NCI-H69 (cell line): Measurements from ENCODE around the gene TMEM175.

Source experiments
- DNase-seq: peaks from one replicate; lab custom pipeline; 2025; lab: John Stamatoyannopoulos, UW

The TMEM175 gene

DNA sequence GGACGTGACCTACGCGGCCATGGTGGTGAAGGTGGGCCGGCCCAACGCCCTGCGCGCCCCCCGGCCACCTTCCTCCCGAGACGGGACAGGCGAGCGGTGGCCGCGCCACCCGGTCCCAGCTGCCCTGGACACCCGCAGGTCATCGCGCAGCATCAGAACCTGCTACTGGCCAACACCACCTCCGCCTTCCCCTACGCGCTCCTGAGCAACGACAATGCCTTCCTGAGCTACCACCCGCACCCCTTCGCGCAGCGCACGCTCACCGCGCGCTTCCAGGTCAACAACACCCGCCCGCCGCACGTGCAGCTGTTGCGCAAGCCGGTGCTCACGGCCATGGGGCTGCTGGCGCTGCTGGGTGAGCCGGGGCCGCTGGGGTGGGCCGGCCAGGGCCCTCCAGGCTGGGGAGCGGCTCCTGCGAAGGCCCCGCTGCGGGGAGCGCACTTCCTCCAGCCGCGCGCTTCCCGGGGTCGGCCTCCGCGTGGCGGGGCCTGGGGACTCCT, 69.9 kb downstream of the TMEM175 start:
- DNase-seq, result peak; percentile 19

DNA sequence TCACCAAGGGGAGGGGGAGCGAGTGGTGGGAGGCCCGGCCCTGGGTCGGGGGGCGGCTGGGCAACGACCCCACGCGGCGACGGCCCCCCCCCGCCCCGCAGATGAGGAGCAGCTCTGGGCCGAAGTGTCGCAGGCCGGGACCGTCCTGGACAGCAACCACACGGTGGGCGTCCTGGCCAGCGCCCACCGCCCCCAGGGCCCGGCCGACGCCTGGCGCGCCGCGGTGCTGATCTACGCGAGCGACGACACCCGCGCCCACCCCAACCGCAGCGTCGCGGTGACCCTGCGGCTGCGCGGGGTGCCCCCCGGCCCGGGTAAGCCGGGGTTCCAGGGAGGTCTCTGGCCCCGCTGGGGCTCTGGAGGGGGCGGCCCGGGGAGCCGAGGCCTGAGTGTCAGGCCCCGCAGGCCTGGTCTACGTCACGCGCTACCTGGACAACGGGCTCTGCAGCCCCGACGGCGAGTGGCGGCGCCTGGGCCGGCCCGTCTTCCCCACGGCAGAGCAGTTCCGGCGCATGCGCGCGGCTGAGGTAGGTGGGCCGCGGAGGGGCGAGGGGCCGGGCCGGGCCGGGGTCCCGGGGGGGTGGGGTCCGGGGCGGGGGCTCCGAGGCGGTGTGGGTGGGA, 70.5 kb downstream of the TMEM175 start:
- no peak for DNase-seq

DNA sequence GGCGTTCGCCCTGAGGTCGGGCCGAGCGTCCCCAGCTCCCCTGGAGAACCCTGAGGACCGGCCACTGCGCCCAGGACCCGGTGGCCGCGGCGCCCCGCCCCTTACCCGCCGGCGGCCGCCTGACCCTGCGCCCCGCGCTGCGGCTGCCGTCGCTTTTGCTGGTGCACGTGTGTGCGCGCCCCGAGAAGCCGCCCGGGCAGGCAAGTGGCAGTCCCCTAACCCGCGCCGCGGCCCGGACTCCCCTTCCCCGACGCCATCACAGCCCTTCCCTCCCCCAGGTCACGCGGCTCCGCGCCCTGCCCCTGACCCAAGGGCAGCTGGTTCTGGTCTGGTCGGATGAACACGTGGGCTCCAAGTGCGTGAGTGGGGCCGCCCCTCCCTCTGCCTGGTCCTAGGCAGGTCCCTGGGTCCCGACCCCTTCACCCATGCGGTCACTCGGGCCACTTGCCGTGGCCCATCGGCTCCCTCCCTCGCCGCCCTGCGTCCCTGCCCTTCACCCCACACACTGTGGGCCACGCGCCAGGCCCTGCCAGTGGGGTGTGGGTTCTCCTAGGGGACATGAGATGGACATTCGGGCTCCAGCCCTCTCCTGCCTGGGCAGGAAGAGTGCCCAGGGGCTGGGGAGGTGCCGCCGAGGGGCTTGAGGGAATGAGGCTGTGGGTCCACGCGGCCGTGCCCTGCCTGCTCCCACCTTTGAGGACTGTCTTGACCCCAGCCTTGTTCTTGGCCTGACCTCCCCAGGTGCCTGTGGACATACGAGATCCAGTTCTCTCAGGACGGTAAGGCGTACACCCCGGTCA, 71.2 kb downstream of the TMEM175 start:
- no peak for DNase-seq

DNA sequence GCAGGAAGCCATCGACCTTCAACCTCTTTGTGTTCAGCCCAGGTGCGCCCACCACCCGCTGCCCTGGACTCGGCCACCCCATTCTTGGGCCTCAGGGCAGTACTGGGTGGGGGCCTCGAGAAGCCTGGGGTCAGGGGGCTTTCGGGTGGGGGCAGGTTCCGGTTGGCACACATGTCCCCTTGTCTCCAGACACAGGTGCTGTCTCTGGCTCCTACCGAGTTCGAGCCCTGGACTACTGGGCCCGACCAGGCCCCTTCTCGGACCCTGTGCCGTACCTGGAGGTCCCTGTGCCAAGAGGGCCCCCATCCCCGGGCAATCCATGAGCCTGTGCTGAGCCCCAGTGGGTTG, 71.8 kb downstream of the TMEM175 start:
- DNase-seq, result no peak

DNA sequence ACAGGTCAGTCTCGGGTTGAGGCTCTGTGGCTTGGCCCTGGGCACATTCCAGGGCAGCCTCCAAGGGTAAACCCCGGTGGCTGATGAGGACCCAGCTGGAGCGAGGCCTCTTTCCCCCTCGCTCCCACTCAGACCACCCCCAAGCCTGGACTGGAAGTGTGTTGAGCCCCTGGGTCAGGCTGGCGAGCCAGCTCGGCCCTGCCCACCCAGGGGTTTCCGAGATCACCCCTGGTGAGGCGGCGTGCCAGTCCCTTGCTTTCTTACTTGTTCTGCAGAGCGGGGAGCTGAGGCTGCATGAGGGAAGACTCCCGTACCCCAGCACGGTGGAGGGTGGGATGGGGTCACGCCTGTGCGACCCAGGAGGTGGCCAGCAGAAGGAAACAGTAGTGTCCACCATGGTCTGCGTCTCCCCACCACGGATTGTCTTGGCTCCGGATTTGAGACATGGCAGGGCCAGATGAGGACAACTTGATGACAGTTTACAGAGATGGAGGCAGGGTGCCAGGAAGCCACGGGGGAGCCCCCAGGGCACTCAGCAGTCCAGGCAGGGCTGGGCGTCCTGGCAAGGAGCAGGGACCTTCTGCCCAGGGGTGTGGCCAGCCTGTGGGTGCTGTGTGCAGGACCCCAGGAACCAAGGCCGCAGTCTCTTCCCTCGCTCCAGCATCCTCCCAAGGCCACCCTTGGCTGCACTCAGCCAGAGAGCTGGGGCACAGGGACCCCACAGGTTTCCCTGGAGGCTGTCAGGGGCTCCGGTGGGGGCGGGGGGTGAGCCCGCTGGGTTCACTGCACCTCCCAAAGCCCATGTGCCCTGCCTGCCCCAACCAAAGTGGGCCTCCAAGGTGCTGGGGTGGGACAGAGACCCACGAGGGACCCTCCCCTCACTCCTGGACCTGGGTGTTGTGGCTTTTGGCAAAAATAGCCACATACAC, 72.6 kb downstream of the TMEM175 start:
- no peak for DNase-seq

DNA sequence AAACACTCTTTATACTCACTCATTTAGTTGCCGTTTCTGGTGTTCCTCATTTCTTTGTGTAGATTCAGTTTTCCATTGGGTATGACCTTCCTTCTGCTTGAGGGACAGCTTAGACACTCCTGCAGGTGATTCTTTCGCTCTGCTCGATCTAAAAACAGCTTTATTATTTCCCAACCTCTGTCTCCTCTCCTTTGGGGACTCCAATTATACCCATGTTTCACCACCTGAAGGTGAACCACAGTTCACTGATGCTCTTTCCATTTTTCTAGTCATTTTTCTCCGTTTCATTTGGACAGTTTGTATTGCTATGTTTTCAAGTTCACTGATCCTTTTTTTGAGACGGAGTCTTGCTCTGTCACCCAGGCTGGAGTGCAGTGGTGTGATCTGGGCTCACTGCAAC, 74.6 kb downstream of the TMEM175 start:
- no peak for DNase-seq
